MM.1S (cell line): ENCODE measurements around the gene ANKRD26.

Experiments
- DNase-seq: peaks from one replicate; pipeline ENCODE4 v3.0.0-alpha.2; 2015
- H2AFZ ChIP-seq: fragments of 300-600 bp; sonication (generic); 2 replicates; pipeline ENCODE4 v1.6.0; 2016; ENCODE audit warnings: antibody characterized with exemption, low read length
- H3F3A ChIP-seq: fragments of 300-600 bp; sonication (generic); 2 replicates; pipeline ENCODE4 v1.6.1; 2016; ENCODE audit warnings: mild to moderate bottlenecking, antibody characterized with exemption, low read length, moderate library complexity, mixed read lengths; ENCODE audit not compliant: insufficient read depth
- H3K27ac ChIP-seq: fragments of 300-600 bp; sonication (generic); 2 replicates; pipeline ENCODE4 v1.5.1; 2016; ENCODE audit warnings: mild to moderate bottlenecking, low read length
- H3K27me3 ChIP-seq: fragments of 300-600 bp; sonication (generic); replicated peaks from 2 replicates; pipeline ENCODE4 v1.6.0; 2016; ENCODE audit warnings: low read length; ENCODE audit not compliant: insufficient read depth
- H3K36me3 ChIP-seq: fragments of 300-600 bp; sonication (generic); replicated peaks from 2 replicates; pipeline ENCODE4 v1.6.1; 2016; ENCODE audit warnings: mild to moderate bottlenecking, low read length, mixed read lengths; ENCODE audit not compliant: insufficient read depth
- H3K4me1 ChIP-seq: fragments of 300-600 bp; sonication (generic); 2 replicates; pipeline ENCODE4 v1.6.1; 2016; ENCODE audit warnings: low read length, mixed read lengths
- H3K4me2 ChIP-seq: fragments of 300-600 bp; sonication (generic); 2 replicates; pipeline ENCODE4 v1.6.0; 2016; ENCODE audit warnings: low read depth, low read length
- H3K4me3 ChIP-seq: fragments of 300-600 bp; sonication (generic); 2 replicates; pipeline ENCODE4 v1.5.1; 2016; ENCODE audit warnings: low read length, mixed read lengths
- H3K79me2 ChIP-seq: fragments of 300-600 bp; sonication (generic); 2 replicates; pipeline ENCODE4 v1.6.1; 2016; ENCODE audit warnings: mixed run types, low read length, mixed read lengths
- H3K9ac ChIP-seq: fragments of 300-600 bp; sonication (generic); 2 replicates; pipeline ENCODE4 v1.6.1; 2016; ENCODE audit warnings: low read length, mixed read lengths
- H3K9me2 ChIP-seq: fragments of 300-600 bp; sonication (generic); replicated peaks from 2 replicates; pipeline ENCODE4 v1.6.1; 2016; ENCODE audit warnings: mild to moderate bottlenecking, low read length, mixed read lengths; ENCODE audit not compliant: insufficient read depth
- H3K9me3 ChIP-seq: fragments of 300-600 bp; sonication (generic); replicated peaks from 2 replicates; pipeline ENCODE4 v1.6.1; 2016; ENCODE audit warnings: mild to moderate bottlenecking, low read length, mixed read lengths; ENCODE audit not compliant: insufficient read depth
- H4K20me1 ChIP-seq: fragments of 300-600 bp; sonication (generic); 2 replicates; pipeline ENCODE4 v1.6.1; 2016; ENCODE audit warnings: mild to moderate bottlenecking, low read length, moderate library complexity, mixed read lengths; ENCODE audit not compliant: insufficient read depth
- CTCF ChIP-seq: fragments of 300-600 bp; sonication (generic); IDR thresholded peaks from 2 replicates; pipeline ENCODE4 v1.5.1; 2016; ENCODE audit warnings: antibody characterized with exemption, low read length, mixed read lengths
- EZH2 ChIP-seq: fragments of 300-600 bp; sonication (generic); optimal IDR thresholded peaks from 2 replicates; pipeline ENCODE3; 2017; ENCODE audit warnings: low read depth, mild to moderate bottlenecking, antibody characterized with exemption, low read length, mixed read lengths
- EZH2phosphoT487 ChIP-seq: fragments of 300-600 bp; sonication (generic); IDR thresholded peaks from 2 replicates; pipeline ENCODE4 v1.6.1; 2018; ENCODE audit warnings: antibody characterized with exemption, low read length

Gene ANKRD26

GRCh38 chr10:27143686-27144085 lies 43.4 kb upstream of the ANKRD26 start:
- Histone ChIP-seq H4K20me1 (peaks cover 5% of the 10 kb centered on the region; the same call in 1 of the 2 replicates), H3K27me3 (no peaks in the 10 kb centered on the region), H3K4me2 (no peak overlapping the region), H3K9ac (no peak overlapping the region), H3K4me1 (no peaks in the 10 kb centered on the region; the same call in 1 of the 2 replicates), H3F3A (no peaks in the 10 kb centered on the region), H3K9me2 (no peaks in the 10 kb centered on the region), H3K79me2 (peaks cover 49% of the 10 kb centered on the region), H3K4me3 (no peak overlapping the region), H3K27ac (no peak overlapping the region), H2AFZ (no peak overlapping the region), H3K9me3 (no peaks in the 10 kb centered on the region), H3K36me3 (peaks cover 11% of the 10 kb centered on the region)
- TF ChIP-seq EZH2 (no peak), EZH2phosphoT487 (no peak), CTCF (no peak)
- no peak for DNase-seq

- Histone ChIP-seq H3K9me2 (no peaks in the 10 kb centered on the region), H3K79me2 (no peaks in the 10 kb centered on the region; the same call in 1 of the 2 replicates), H3K27ac (no peak overlapping the region), H3K9ac (no peak overlapping the region), H2AFZ (no peak overlapping the region), H3F3A (no peaks in the 10 kb centered on the region), H3K9me3 (no peaks in the 10 kb centered on the region), H3K27me3 (no peaks in the 10 kb centered on the region), H3K36me3 (peaks cover 5% of the 10 kb centered on the region; the same call in 1 of the 2 replicates), H3K4me2 (no peak overlapping the region), H4K20me1 (no peaks in the 10 kb centered on the region), H3K4me3 (no peak overlapping the region), H3K4me1 (no peaks in the 10 kb centered on the region)
- no peak for DNase-seq
- no peak for TF ChIP-seq EZH2
Observed at GRCh38 chr10:27138277-27138676, 38.0 kb upstream of the ANKRD26 start.

- no peak overlapping the region for H3K4me3 ChIP-seq
- H3K4me1 ChIP-seq = no peaks in the 10 kb centered on the region
- H3K9me3 ChIP-seq = no peaks in the 10 kb centered on the region
- no peak for TF ChIP-seq CTCF
- no peak for TF ChIP-seq EZH2phosphoT487
- no peak for TF ChIP-seq EZH2
- peaks cover 5% of the 10 kb centered on the region; the same call in 1 of the 2 replicates for H3K36me3 ChIP-seq
- H3K4me2 ChIP-seq = no peak overlapping the region
- H4K20me1 ChIP-seq = no peaks in the 10 kb centered on the region
- DNase-seq = no peak
- H3K79me2 ChIP-seq = no peaks in the 10 kb centered on the region
- H3K27me3 ChIP-seq = no peaks in the 10 kb centered on the region
- H3F3A ChIP-seq = no peaks in the 10 kb centered on the region
- H2AFZ ChIP-seq = no peak overlapping the region
- no peak overlapping the region for H3K27ac ChIP-seq
- no peak overlapping the region for H3K9ac ChIP-seq
- no peaks in the 10 kb centered on the region for H3K9me2 ChIP-seq
Observed at GRCh38 chr10:27134371-27134770, 34.1 kb upstream of the ANKRD26 start.

- Histone ChIP-seq H3K79me2 (no peaks in the 10 kb centered on the region), H3K4me3 (no peak overlapping the region), H3F3A (peaks cover 6% of the 10 kb centered on the region; the same call in 1 of the 2 replicates), H4K20me1 (no peaks in the 10 kb centered on the region), H3K9ac (no peak overlapping the region), H3K4me2 (no peak overlapping the region), H2AFZ (no peak overlapping the region), H3K27ac (no peak overlapping the region), H3K36me3 (no peaks in the 10 kb centered on the region; the same call in 1 of the 2 replicates), H3K9me2 (no peaks in the 10 kb centered on the region), H3K27me3 (no peaks in the 10 kb centered on the region), H3K9me3 (no peaks in the 10 kb centered on the region), H3K4me1 (no peaks in the 10 kb centered on the region)
- no peak for DNase-seq
- TF ChIP-seq EZH2phosphoT487 = no peak
Observed at GRCh38 chr10:27108165-27108564, 7.9 kb upstream of the ANKRD26 start.
